Renal cortical epithelial cell (primary cell): ENCODE measurements around the gene SMYD1. TPM values are rescaled to one million over a fixed set of nuclear protein-coding genes. Genes with fewer than 3 reads are reported as not detected.
A peak's percentile ranks its signal among the peaks of the same experiment; 100 is the strongest.
"Not testable (repeated sequence)": the region's sequence is repeated elsewhere in the genome, so short reads cannot be mapped to it uniquely, and the experiment has no call there.

Source experiments
- DNase-seq: peaks from one replicate; pipeline ENCODE4 v3.0.0-alpha.2; 2011; ENCODE audit warnings: low read depth
- total RNA-seq: library from RNA; depleted of rRNA; stranded (reverse); fragments of >200 nt; gene quantifications from 2 replicates; pipeline ENCODE4 v1.2.3, GENCODE V29; 2014

Gene SMYD1
- total RNA-seq: not detected in 2 replicates

DNA sequence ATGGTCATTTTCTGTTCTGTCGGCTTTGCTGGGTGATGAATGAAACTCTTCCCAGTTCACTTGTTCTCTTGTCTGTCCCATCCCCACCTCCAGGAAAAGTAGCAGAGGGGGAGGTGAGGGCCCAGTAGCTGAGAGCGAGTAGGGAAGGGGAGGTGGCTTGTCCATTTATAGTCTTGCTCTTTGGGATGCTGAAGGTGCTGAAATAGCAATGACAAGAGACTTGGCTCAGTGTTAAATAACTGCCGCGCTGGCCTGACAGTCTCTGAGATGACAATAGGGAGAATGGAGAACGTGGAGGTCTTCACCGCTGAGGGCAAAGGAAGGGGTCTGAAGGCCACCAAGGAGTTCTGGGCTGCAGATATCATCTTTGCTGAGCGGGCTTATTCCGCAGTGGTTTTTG is at the start of gene SMYD1:
Gene SMYD1, plus strand, starts transcription at position 228 of the 400 bp plus-strand sequence. Its CDS starts 40 bp downstream, at position 268.
- no peak for DNase-seq

DNA sequence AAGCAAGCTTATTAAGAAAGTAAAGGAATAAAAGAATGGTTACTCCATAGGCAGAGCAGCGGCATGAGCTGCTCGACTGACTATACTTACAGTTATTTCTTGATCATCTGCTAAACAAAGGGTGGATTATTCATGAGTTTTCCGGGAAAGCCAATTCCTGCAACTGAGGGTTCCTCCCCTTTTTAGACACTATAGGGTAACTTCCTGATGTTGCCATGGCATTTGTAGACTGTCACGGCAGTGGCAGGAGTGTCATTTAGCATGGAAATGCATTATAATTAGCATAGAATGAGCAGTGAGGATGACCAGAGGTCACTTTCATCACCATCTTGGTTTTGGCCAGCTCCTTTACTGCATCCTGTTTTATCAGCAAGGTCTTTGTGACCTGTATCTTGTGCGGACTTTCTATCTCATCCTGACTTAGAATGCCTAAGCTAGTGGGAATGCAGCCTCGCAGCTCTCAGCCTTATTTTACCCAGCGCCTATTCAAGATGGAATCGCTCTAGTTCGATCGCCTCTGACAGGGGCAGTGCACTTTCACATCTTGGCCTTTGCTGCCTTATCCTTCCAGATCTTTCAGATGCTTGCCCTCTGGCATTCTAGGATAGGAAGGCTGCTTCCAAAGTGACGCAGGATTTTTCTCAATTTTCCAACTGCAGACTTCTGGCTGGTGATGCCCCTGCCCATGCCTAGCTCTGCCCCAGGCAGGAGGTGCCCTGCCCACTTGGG is 49.4 kb upstream of the SMYD1 start:
- not testable (repeated sequence) for DNase-seq

DNA sequence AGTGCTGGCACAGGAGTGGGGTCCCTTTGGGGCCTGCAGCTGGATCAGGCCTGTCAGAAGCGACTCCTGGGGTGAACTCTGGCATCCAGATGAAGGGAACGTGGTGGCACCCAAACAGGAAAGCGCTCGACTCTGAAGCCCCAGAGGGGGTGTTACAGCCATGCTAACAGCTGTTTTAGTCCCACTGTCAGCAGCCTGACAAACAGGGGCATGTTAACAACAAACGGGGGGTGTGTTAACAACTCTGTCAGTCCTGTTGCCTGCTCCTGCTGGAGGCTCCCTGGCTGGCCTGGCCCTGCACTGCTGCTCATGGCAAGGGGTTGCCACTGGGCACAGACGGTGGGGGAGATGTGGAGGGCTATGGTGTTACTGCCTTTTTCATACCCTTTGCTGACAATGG is 48.7 kb upstream of the SMYD1 start:
- DNase-seq: no peak

DNA sequence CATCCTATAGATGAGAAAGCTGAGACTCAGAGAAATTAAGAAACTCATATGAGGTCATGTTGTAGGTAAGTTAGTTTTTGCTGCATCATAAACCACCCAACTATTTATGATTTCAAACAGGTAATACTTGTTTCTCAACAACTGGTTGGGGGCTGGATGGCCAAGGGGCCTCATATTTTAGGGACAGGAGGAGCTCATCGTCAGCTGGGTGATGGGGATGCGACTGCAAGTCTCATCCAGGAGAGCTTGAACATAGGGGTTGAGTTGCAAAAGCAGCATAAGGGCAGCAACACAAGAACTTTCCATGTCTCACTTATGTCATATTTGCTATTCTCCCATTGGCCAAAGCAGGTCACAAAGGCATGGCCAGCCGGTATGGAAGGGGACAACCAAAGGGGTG is 47.6 kb upstream of the SMYD1 start:
- DNase-seq: no peak

DNA sequence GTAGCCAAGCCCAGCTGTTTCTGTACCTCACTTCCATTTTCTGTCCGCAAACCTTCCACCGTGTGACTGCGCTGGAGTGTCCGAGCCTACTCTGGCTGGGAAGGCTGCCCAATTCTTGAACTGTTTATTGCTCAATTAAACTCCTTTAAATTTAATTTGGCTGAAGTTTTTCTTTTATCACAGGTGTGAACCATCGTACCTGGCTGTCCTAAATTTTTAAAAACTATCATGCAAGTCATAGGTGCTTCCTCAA is 45.0 kb upstream of the SMYD1 start:
- no peak for DNase-seq

DNA sequence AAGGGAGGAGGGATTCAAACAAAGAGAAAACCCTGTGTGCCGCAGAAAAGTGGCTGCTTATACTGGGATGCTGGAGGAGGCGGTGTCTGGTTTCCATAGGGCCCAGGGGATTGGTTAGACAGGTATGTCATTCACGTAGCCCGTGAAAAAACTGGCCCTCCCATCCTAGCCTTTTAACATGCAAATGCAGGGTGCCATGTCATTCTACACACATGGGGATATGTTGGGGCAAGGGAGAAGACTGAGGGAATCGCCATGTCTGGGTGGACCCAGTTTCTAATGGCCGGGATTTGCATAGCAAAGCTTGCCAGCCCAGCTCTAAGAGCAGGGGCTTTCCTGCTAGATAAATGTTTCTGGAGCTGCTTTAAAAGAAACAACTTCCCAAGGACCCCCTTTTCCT is 43.1 kb upstream of the SMYD1 start:
- DNase-seq: no peak

DNA sequence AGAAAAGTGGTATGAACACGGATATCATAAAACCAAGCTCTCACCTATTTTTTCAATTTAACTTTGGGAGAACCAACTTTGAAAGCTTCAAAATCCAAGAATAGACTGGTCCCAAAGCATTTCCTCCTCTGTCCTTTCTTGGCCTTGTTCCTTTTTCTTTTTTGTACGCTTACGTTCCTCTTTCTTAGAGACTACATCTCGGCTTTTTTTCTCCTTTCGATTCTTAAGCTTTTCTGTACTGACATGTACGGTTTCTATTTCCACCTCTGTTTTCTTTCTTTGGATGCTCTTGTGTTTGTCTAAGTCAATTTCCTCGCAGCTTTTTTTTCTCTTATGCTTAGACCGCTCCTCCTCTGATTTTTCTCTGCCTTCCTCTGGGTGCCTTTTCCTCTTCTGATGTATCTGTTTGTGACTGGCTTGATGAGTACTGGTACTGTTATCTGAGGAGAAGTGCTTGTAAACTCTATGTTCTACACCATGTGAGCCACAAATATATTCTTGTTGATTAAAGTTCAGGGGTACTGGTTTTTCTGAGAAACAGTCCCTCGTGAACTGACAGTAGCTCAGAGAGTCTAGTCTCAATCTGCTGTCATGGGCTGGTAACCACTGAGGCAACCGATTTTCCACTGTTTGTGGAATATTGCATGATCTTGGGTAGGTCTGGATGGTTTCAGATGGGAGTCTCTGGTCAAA is 39.8 kb upstream of the SMYD1 start:
- no peak for DNase-seq

DNA sequence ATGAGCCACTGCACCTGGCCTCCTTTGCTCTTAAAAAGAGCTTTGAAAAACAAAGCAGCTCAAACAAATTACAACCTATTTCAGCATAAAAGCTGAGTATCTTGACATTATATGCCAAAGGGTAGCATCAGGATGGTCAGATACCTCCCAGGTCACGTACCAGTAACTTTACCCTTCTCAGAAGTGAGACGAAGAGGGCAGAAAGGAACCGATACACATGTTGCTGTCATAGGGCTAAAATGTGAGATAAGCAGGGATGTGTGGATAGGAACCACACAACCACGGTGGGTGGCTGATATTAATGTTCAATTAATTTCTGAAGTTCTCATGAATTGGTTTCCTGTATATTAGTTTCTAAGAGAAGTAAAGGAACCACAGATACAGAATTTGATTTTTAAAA is 38.7 kb upstream of the SMYD1 start:
- DNase-seq: no peak

DNA sequence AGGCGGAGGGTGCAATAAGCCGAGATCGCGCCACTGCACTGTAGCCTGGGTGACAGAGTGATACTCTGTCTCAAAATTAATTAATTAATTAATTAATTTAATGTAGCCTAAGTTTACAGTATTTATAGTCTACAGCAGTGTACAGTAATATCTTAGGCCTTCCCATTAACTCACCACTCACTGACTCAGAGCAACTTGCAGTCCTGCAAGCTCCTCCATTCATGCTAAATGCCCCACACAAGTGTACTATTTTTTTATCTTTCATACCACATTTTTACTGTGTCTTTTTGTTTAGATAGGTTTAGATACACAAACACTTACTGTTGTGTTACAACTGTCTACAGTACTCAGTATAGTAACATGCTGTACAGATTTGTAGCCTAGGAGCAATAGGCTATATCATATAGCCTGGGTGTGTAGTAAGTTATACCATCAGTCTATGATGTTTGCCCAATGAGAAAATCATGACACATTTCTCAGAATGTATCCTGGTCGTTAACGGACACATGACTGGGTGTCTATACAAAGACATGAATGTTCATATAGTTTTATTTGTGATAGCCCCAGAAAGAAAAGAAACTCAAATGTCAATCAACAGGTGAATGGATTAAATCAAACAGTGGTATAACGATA is 35.4 kb upstream of the SMYD1 start:
- no peak for DNase-seq

DNA sequence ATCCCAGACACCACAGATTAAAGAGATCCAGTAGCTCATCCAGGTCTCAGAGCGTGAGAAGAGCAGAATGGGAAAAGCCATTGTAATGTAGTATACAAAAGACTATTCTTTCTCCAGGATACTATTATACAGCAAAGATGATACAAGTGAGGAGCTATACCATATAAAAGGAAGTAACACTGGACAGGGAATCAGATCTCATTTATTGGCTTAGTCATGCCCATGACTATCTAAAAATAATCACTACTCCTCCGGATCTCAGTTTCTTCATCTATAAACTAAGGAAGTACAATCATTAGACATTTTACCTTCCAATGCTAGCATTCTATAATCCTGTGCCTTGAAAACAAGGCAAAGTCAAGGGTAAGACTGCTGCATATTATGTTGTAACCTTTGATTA is 31.4 kb upstream of the SMYD1 start:
- no peak for DNase-seq

DNA sequence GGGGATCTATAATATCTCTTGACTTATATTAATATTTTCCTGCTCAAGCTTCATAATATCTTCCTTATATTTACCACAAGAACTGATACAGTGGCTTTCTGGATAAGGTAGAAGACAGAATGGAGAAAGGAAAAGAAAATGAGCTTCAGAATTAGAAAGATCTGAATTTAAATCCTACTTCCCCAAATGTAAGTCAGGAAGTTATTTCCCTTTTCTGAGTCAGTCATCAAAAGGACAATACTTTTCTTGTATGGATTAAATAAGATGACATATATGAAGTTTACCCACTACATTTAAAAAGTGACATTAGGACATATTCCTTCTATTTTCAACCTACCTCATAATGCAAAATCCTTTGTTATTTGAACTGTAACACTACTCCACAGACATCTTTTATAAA is 31.0 kb upstream of the SMYD1 start:
- DNase-seq: no peak

DNA sequence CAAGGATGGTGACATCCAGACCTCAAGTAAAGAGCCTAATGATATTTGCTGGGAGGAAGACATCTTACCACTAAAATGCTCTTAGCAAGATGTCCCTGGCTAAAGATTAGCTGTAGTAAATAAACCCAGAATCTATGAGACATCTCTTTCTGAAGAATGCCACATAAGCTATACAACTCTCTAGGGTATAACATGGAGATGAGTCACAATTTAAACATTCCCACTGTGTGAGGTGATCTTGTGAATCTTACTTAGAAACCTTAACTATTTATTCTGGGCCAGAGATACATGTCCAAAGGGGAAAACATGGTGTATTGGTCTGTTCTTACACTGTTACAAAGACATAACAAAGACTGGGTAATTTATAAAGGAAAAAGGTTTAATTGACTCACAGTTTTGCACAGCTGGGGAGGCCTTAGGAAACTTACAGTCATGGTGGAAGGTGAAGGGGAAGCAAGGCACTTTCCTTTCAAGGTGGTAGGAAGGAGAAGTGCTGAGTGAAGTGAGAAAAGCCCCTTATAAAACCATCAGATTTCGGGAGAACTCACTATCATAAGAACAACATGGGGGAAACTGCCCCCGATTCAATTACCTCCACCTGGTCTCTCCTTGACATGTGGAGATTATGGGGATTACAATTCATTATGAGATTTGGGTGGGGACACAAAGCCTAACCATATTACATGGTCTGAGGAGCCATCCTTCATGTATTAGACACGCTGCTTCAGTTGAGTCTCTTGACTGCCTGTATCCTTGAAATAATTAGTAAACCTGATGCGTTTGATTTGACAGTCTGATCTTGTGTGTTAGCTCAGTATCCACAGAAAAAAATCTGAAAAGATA is 29.1 kb upstream of the SMYD1 start:
- peak; percentile 95 for DNase-seq

DNA sequence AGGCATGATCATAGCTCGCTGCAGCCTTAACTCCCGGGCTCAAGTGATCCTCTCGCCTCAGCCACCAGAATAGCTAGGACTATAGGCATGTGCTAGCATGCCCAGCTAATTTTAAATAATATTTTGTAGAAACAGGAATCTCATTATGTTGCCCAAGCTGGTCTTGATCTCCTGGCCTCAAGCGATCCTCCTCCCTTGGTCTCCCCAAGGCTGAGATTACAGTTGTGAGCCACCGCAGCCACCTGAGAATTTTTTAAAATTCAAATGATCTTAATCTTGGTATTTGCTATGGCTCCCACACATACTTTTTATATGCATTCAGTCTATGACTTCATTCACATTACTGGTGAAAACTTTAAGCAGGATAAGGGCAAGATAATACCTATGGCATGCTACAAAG is 25.1 kb upstream of the SMYD1 start:
- DNase-seq: no peak

DNA sequence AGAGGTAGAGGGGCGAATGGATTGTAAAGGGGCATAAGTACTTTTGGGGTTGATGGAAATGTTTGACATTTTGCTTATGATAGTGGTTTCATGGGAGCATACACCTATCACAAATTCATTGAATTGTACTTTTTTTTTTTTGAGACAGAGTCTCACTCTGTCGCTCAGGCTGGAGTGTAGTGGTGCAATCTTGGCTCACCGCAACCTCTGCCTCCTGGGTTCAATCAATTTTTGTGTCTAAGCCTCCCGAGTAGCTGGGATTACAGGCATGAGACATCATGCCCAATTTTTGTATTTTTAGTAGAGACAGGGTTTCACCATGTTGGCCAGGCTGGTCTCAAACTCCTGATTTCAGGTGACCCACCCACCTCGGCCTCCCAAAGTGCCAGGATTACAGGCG is 22.1 kb upstream of the SMYD1 start:
- DNase-seq: not testable (repeated sequence)

DNA sequence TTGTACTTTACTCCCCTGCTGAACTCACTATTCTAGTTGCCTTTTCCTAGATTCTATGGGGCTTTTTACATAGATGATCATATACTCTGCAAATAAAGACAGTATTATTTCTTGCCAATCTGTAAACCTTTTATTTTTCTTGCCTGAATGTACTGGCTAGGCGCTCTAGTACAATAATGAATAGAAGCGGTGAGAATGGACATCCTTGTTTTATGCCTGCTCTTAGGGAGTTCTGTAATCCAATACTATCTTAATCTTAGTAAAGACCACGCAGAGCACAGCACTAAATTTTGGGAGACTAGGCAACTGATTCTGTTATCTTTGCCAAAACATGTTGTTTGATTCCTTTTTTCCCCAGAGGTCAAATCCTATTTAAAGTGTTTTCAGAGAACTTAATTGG is 19.1 kb upstream of the SMYD1 start:
- no peak for DNase-seq

DNA sequence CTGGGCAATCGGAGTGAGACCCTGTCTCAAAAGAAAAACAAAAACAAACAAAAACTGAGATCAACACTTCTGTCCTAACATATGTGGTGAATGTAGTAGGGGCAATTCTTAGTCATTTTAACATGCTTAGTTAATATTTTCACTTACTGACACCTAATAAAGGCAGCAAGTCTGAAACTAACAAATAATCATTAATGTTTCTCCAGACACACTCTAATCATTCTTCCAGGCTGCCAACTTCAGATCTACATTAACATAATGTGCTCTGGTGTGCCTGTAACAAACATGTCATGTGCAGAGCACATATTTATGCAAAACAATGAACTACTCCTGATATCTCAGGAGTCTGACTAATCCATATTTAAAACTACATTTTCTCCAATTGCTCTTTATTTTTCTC is 18.0 kb upstream of the SMYD1 start:
- DNase-seq: peak; percentile 13

DNA sequence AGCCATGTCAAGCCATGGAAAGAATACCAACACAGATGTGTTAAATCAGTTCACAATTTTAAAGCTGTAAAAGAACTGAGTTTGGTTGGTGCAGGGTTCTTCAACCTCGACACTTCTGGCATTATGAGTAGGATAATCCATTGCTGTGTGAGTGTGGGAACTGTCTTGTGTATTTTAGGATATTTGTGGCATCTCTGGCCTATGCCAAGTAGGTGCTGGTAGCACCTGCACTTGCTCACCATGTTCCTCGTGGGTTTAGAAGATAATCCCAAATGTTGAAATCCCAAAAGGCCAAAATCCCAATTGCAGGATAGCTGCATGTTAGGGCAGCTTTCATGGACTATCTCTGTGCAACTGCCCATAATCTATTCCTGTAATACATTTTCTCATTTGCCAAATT is 15.8 kb upstream of the SMYD1 start:
- no peak for DNase-seq

DNA sequence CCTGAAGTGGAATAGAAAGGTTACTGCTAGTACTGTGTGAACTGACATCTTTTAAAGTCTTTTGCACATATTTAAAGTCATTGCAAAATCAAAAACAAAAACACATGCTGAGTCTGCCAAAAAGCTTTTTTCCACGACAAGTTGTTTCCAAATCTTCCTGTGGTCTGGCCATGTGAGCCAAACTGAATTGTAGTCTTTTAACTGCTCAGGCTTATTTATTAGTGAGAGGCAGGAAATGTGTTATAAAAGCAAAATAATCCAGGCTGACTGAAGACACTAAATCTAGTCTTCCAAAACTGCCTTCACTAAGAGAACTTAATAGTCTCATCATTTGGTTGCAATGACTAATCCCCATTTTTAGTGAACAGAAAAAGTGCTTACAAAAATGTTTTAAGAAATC is 14.3 kb upstream of the SMYD1 start:
- DNase-seq: peak; percentile 45

DNA sequence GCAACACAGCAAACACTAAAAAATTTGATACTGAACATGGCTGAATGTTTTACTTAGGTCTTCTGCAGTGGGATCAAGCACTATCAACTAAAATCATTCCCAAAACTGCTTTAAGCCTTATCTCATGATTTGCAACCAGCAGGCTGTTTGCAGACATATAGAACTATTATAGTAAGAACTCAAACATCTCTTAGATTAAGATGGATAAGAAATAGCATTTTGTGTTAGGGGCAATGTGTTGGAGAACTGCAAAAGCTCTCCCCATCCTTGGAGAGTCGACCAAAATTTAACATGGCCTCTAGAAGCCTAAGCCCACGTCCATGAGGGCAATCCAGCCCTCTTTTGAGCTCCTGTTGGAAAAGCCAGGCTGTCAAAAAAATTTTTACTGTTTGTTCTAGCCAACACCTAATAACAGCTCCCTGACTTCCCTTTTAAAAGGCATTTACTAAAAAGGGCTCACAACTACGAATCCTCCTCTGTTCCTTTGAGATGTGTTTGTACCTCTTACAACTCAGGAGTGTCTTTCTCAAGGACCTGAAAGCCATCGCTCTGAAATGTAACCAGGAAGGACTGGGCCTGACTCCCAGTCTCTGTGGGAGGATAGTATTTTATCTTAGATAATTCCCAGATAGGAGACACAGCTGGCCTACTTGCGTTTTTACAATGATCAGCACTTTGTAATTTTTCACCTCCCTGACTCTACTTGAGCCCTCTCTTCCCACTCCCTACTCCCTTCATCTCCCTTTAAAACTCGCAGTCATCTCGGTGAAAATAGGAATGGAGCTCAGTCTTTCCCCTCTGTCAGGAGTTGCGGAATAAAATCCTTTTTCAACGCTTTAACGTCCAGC is 13.5 kb upstream of the SMYD1 start:
- no peak for DNase-seq

DNA sequence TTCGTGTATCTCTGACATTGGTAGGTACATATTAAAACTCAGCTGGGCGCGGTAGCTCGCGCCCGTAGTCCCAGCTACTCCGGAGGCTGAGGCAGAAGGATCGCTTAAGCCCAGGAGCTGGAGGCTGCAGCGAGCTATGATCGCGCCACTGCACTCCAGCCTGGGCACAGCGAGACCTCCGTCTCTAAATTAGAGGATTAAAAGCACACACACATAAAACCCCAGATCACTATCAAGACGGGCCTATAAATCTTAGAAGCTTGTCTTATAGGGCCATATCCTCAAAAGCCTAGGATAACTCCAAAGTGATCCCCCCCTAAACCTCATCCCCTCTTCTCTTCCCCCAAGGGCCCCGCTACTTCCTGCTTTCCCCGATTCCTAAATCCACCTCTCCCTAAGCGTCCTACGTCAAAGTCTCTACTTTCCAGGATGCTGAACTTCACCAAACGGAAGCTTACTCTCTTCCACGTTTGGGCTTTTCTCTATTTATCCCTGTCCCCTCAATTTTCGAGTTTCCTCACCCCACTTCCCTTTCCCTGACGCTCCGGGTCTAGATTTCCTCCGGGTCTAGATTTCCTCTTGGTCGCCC is 12.7 kb upstream of the SMYD1 start:
- peak; percentile 18 for DNase-seq
